HG03139 (cell line): Measurements from ENCODE around the gene ARL6IP4.

Experiments
- ATAC-seq: cut with Tn5 transposase; IDR thresholded peaks from one replicate; pipeline ENCODE4 v1.9.1; 2021; ENCODE audit not compliant: unreplicated experiment

The ARL6IP4 gene

DNA sequence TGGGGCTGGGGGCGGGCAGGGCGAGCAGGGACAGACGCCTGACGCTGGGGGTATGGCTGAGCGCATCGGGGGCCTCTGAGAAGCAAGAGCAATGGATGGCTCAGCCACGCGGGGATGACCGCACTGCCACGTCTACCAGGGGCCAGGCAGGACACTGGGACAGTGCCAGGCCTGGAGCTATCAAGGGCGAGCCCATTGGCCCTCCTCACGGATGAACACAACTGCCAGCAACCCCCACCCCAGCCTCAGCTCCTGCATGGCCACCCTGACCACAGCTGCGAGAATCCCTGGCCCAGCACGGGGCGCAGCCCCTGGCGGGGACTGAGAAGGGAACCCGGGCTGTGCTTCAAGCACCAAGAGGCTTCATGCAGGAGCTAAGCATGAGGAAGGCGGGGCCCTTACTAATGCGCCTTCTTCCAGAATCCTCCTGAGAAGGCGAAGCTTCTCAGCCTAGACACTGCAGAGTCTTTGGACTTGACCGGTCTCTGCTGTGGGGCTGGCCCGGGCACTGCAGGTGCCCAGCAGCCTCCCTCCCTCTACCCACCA, 9.5 kb downstream of the ARL6IP4 start:
- no peak for ATAC-seq

DNA sequence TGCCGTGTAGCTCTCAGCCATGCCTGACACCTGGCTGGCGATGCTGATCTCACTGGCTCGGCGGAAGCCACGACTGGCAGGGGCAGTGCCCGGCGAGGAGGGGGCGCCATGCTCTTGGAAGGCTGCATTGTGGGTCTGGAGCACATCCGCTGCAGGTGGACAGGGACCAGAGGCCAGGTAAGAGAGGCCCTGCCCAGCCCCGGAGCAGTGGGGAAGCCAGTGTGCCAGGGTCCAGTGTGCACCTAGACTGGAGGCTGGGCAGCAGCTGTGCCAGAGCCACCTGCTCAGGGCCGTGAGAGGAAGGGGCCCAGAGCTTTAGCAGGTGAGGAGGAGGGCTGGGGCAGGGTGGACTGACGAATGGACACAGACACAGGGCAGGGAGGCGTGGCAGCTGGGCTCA, 10.1 kb downstream of the ARL6IP4 start:
- ATAC-seq, result no peak

DNA sequence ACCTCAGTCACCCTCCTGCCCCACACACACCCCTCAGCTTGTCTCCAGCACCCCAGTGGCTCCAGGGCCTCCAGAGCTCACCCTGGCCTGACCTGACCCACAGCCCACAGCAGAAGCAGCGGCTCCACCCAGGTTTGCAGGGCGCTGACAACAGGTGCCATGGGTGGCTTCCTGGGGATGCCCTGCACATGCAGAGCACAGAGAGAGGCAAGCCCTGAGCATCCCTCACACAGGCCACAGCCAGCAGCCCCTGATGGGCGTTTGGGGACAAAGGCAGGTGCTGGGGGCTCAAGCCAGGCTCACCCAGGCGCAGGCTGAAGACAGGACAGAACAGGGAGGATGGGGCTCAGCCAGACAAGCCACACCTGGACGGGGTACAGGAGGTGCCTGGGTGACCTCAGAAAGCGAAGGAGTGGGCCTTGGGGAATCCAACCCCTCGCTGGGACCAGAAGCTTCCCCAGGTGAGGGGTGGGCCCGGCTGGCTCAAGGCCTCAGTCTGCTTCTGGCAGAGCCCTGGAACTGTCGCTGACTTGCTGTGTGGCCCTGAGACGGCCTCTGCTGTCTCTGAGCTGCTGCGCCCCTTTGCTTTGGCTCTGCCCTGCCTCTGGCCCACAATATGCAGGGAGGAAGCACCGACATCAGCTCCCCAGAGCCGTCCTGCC, 10.6 kb downstream of the ARL6IP4 start:
- ATAC-seq, result no peak

GRCh38 chr12:122991623-122992275, 11.3 kb downstream of the ARL6IP4 start:
- no peak for ATAC-seq

- no peak for ATAC-seq
These were observed 11.9 kb downstream of the ARL6IP4 start for GRCh38 chr12:122992386-122992785.

DNA sequence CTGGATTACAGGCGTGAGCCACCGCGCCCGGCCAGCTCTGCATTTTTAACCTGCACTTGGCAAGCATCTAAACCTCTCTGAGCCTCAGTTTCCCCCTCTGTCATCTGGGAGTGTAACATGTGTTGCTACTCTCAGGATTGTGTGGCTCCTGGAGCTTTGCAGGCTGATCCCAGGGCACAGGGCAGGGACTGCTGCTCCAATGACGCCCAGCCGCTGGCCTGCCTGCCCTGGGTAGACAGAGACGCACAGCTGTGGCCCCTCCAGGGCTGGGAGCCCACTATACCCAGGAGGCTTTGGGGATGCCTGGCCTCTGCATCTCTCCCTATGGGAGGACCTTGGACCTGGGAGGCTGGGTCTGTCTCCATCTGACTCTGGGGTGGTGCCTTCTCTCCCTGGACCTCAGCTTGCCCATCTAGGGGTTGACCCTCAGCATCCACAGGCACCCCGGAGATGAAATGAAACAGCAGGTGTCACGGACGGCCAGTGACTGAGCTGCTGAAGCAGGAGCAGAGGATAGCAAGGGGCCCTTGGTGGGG, 13.7 kb downstream of the ARL6IP4 start:
- ATAC-seq, result no peak

DNA sequence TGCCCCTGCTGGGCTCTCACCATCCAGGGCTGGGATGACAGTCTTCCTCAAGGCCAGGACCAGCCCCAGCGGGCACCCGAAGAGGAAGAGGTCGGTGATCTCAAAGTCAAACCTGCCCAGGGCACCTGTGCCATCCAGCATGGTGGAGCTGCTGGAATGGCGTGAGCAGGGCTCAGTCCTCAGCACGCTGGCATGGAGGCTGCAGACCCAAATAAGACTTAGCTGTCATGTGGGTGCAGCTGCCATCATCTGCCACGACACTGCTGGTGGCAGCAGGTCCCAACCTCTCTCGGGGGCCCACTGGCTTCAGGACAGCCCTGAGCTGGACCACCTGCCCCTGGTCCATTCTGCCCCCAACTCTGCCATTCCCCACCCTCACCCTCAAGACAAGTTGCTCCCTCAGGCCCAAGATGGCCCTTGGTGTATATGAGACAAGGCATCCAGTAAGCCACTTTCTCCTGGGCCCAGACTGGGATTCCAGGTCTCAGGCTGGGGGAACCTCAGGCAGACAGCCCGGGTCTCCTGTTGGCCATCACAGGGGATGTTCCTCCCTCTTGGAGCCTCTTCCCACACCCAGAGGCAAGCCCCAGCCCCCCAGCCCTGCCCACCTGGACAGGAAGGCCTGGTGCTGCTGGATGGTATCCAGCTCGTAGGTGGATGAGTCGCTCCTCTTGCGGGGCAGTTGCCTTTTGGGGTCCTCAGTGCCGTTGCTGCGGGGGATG, 14.5 kb downstream of the ARL6IP4 start:
- ATAC-seq, result no peak

GRCh38 chr12:122995503-122996187, 15.2 kb downstream of the ARL6IP4 start:
- no peak for ATAC-seq

DNA sequence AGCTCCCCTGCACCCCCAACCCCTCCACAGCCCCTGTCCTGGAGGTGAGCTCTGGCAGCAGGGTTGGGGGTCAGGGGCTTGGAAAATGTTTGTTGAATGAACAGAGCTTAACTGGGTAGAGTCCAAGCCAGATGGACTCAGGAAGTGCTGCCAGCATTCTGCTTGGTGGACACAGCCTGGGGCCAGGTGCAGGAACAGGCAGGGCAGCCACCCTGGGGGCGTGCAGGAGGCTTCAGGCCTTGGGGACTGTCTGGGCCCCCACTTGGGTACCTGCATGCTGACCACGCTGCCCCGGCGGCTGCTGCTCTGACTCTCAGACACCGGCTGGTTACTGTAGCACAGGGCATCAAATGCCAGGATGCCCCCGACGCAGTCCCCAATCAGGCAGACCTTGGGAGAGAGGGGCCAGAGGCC, 15.7 kb downstream of the ARL6IP4 start:
- ATAC-seq, result no peak

- no peak for ATAC-seq
These were observed 16.3 kb downstream of the ARL6IP4 start for GRCh38 chr12:122996621-122997342.

DNA sequence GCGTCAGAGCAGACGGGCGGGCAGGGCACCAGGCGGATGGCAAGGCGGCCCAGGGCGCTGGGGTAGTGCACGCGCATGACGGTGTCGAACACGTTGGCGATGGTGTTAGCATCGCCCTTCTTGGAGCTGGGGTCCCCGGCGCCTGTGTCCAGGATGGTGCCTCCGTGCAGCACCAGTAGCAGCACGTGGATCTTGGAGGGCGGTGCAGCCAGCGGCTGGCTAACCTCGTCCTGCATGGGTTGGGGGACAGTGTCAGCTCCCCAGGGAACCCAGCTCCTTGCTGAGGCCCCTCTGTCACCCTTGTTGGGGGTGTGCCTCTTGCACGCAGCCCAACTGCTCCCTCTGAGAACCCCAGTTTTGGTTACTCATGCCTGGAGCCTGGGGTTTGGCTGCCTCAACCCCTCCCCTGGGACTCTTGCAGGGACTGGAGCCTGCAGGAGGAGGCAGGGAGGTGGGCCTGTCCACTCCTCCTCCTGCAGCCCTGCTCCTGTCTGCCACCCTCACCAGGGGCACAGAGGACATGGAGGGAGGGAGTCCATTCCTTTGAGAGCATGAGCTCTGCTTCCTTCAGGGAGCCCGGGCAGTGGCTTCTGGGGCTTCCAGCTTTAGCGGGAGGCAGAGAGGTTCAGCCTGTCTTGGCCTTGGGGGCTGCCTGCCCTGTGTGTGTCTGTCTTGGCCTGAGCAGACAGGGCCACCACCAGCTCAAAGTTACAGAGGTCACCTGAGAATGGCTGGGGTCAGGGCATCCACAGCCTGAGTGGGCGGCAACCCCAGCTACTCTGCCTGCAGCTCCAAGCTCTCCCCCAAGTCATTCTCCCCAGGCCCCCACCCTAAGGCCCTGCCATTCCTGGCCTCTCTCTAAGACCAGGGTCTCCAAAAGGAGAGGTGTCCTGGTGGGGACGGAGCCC, 17.1 kb downstream of the ARL6IP4 start:
- ATAC-seq, result no peak

- ATAC-seq, result no peak
These were observed 17.8 kb downstream of the ARL6IP4 start for GRCh38 chr12:122998316-122998715.

- ATAC-seq, result no peak
These were observed 18.9 kb downstream of the ARL6IP4 start for GRCh38 chr12:122999196-122999946.

DNA sequence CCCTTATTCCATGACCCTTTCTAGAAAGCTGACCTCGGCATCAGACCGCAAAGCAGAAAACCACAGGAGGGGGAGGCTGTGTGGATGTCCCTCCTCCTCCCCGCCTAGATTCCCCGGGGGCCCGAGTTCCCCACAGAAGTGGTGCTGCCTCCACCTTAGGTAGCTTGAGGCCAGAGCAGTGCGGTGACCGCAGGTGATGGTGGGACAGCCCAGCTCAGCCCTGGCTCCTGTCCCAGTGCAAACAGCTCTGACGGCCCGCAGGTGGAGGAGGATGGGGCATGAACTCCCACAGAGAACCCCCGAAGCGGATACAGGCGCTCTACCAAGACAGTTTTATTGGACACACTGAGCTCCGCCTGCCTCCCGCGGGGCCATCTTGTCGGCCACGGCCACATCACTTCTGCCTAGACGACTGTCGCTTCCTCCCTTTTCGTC, 19.5 kb downstream of the ARL6IP4 start:
- no peak for ATAC-seq

DNA sequence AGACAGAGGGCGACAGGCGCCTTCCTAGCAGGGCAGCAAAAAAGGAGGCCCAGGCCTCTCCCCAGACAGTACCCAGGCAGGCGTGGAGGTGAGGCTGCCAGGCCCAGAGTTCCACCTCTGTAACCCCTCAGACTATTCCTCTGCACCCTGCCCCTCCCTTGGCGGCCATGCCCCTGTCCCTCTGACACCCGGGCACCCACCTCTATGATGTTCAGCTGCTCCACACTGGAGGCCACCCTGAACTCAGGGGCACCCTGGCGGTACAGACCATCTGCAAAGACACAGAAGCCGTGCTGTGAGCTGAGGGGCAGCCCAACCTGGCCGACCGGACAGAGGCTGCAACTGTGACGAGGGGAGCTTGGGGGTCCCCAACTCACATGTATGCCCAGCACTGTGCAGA, 20.1 kb downstream of the ARL6IP4 start:
- ATAC-seq, result no peak

DNA sequence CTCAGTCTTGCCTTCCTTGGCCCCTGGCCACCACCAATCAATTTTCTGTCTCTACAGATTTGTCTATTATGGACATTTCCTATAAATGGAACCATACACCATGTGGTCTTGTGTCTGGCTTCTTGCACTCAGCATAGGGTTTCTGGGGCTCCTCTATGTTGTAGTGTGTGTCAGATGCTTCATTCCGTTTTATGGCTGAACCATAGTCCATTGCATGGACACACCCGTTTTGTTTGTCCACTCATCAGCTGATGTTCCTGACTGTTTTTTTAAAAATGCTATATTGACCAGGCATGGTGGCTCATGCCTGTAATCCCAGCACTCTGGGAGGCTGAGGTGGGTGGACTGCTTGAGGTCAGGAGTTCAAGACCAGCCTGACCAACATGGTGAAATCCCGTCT, 21.0 kb downstream of the ARL6IP4 start:
- no peak for ATAC-seq

- ATAC-seq, result no peak
These were observed 22.8 kb downstream of the ARL6IP4 start for GRCh38 chr12:123003257-123003656.

- ATAC-seq, result no peak
These were observed 23.8 kb downstream of the ARL6IP4 start for GRCh38 chr12:123004287-123004686.
